ENCODE data around the gene UPF2. TPM values are rescaled to one million over a fixed set of nuclear protein-coding genes. Genes with fewer than 3 reads are reported as not detected.

UPF2 gene
- total and polyA plus RNA-seq, 2 of the 13 experiments (the other 11 are each of a cell fraction or from before 2014, with no cell fraction given), result 6.2 to 14.5 TPM

DNA sequence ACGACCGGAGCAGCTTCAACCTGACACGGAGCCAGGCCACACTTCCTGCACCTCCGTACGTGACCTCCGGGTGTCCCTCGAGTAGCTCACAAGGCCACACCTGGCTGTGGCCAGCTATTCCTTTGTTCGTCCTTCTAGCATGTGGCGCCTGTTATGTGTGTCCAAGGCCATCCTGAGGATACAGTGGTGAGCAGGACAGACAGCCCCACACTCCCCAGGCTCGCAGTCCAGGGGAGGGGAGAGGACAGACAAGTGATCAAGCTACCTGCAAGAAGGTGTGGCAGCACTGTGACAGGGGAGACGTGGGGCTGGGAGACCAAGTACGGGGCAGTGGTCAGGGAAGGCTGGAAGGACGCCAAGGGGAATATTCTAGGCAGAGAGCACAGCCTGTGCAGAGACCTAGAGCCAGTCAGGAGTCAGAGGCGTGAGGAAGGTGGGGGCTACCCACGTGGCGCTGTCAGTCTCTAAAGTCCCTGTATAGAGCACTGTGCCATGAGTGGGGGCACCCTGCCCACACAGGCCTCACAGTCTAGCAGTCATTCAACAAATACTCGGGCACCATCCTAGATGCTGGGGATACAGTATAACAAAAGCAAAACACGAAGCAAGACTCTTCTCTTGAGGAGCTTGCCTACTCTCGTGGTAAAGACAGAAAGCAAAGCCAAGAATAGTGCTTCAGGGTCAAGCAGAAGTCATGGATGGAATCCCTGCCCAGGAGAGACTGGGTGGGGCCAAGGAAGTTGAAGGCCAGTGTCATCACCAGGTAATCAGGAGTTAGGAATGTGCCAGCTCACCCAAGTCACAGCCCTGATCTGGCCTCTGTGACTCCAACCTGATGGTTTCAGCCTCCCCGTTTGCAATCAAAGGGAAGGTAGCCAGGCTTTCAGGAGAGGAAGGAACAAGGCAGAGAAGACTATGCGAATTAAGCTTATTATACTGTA lies 160.9 kb downstream of the UPF2 start (continued):
- TF ChIP-seq ZNF768 (CRISPR knock-in tag; IDR thresholded peaks at IDR 0.05) (peak; percentile 20; the same call in 1 of the 2 replicates), ZNF777 (CRISPR knock-in tag; IDR thresholded peaks at IDR 0.05) (no peak), PPARG (CRISPR knock-in tag; conservative IDR thresholded peaks at IDR 0.05) (0 out of 2 replicates have a peak, but pooled peaks have one; percentile 49), BRCA1 (CRISPR knock-in tag; IDR thresholded peaks at IDR 0.05) (no peak), POLR2AphosphoS5 (IDR thresholded peaks at IDR 0.05; ENCODE audit: low read depth, low read length) (no peak), ARID2 (CRISPR knock-in tag; IDR thresholded peaks at IDR 0.05; ENCODE audit: borderline replicate concordance) (no peak), ZNF616 (CRISPR knock-in tag; IDR thresholded peaks at IDR 0.05; ENCODE audit: low read depth) (peak; percentile 68; the same call in 1 of the 2 replicates), ATF3 (CRISPR knock-in tag; IDR thresholded peaks at IDR 0.05) (no peak), ONECUT2 (CRISPR knock-in tag; IDR thresholded peaks at IDR 0.05) (no peak), HIVEP1 (CRISPR knock-in tag; IDR thresholded peaks at IDR 0.05) (no peak), HOXA5 (CRISPR knock-in tag; IDR thresholded peaks at IDR 0.05) (no peak), POGK (CRISPR knock-in tag; conservative IDR thresholded peaks at IDR 0.05) (no peak)
- TF ChIP-seq, protein P1, sequence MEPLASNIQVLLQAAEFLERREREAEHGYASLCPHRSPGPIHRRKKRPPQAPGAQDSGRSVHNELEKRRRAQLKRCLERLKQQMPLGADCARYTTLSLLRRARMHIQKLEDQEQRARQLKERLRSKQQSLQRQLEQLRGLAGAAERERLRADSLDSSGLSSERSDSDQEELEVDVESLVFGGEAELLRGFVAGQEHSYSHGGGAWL (CRISPR knock-in tag; IDR thresholded peaks at IDR 0.05), result no peak; the same call in 1 of the 2 replicates
- TF ChIP-seq, protein P2, sequence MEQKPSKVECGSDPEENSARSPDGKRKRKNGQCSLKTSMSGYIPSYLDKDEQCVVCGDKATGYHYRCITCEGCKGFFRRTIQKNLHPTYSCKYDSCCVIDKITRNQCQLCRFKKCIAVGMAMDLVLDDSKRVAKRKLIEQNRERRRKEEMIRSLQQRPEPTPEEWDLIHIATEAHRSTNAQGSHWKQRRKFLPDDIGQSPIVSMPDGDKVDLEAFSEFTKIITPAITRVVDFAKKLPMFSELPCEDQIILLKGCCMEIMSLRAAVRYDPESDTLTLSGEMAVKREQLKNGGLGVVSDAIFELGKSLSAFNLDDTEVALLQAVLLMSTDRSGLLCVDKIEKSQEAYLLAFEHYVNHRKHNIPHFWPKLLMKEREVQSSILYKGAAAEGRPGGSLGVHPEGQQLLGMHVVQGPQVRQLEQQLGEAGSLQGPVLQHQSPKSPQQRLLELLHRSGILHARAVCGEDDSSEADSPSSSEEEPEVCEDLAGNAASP (CRISPR knock-in tag; IDR thresholded peaks at IDR 0.05; ENCODE audit: borderline replicate concordance), result no peak
- TF ChIP-seq, protein P3, sequence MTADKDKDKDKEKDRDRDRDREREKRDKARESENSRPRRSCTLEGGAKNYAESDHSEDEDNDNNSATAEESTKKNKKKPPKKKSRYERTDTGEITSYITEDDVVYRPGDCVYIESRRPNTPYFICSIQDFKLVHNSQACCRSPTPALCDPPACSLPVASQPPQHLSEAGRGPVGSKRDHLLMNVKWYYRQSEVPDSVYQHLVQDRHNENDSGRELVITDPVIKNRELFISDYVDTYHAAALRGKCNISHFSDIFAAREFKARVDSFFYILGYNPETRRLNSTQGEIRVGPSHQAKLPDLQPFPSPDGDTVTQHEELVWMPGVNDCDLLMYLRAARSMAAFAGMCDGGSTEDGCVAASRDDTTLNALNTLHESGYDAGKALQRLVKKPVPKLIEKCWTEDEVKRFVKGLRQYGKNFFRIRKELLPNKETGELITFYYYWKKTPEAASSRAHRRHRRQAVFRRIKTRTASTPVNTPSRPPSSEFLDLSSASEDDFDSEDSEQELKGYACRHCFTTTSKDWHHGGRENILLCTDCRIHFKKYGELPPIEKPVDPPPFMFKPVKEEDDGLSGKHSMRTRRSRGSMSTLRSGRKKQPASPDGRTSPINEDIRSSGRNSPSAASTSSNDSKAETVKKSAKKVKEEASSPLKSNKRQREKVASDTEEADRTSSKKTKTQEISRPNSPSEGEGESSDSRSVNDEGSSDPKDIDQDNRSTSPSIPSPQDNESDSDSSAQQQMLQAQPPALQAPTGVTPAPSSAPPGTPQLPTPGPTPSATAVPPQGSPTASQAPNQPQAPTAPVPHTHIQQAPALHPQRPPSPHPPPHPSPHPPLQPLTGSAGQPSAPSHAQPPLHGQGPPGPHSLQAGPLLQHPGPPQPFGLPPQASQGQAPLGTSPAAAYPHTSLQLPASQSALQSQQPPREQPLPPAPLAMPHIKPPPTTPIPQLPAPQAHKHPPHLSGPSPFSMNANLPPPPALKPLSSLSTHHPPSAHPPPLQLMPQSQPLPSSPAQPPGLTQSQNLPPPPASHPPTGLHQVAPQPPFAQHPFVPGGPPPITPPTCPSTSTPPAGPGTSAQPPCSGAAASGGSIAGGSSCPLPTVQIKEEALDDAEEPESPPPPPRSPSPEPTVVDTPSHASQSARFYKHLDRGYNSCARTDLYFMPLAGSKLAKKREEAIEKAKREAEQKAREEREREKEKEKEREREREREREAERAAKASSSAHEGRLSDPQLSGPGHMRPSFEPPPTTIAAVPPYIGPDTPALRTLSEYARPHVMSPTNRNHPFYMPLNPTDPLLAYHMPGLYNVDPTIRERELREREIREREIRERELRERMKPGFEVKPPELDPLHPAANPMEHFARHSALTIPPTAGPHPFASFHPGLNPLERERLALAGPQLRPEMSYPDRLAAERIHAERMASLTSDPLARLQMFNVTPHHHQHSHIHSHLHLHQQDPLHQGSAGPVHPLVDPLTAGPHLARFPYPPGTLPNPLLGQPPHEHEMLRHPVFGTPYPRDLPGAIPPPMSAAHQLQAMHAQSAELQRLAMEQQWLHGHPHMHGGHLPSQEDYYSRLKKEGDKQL (CRISPR knock-in tag; IDR thresholded peaks at IDR 0.05; ENCODE audit: low read depth), result no peak
